Neuronal stem cell (in vitro differentiated cells): ENCODE results near the gene HEXD.
"Not testable (repeated sequence)": the region's sequence is repeated elsewhere in the genome, so short reads cannot be mapped to it uniquely, and the experiment has no call there.

Source experiments
- DNase-seq: peaks from one replicate; pipeline ENCODE4 v3.0.0-alpha.2; 2013; ENCODE audit warnings: low spot score
- H2AFZ ChIP-seq: one replicate; pipeline ENCODE4 v1.6.1; 2013; ENCODE audit warnings: mild to moderate bottlenecking, low read length, inconsistent platforms
- H2AK5ac ChIP-seq: 2 replicates; pipeline ENCODE4 v1.6.1; 2013; ENCODE audit warnings: low read depth, mild to moderate bottlenecking, inconsistent platforms, low read length, moderate library complexity, mixed read lengths
- H2BK120ac ChIP-seq: 2 replicates; pipeline ENCODE4 v1.6.1; 2013; ENCODE audit warnings: low read depth, mild to moderate bottlenecking, inconsistent platforms, low read length, moderate library complexity, mixed read lengths
- H2BK12ac ChIP-seq: one replicate; pipeline ENCODE4 v1.6.1; 2013; ENCODE audit warnings: low read length, inconsistent platforms
- H2BK15ac ChIP-seq: 2 replicates; pipeline ENCODE4 v1.6.1; 2013; ENCODE audit warnings: mild to moderate bottlenecking, low read length, inconsistent platforms, mixed read lengths
- H2BK5ac ChIP-seq: one replicate; pipeline ENCODE4 v1.6.1; 2013; ENCODE audit warnings: inconsistent platforms, mild to moderate bottlenecking, low read length, moderate library complexity
- H3K14ac ChIP-seq: one replicate; pipeline ENCODE4 v1.6.1; 2013; ENCODE audit warnings: low read length, inconsistent platforms
- H3K18ac ChIP-seq: 2 replicates; pipeline ENCODE4 v1.6.1; 2013; ENCODE audit warnings: low read length, inconsistent platforms
- H3K23ac ChIP-seq: 2 replicates; pipeline ENCODE4 v1.6.1; 2013; ENCODE audit warnings: low read depth, mild to moderate bottlenecking, mixed read lengths, low read length, inconsistent platforms; ENCODE audit not compliant: poor library complexity
- H3K27ac ChIP-seq: replicated peaks from 3 replicates; pipeline ENCODE4 v1.5.1; 2013; ENCODE audit warnings: low read length, inconsistent platforms
- H3K27me3 ChIP-seq, 3 experiments: 2 replicates each; pipeline ENCODE4 v1.6.1; 2013; ENCODE audit warnings: low read length in 3 of 3, mild to moderate bottlenecking in 2 of 3, inconsistent platforms in 1 of 3, low read depth in 1 of 3, mixed read lengths in 1 of 3, moderate library complexity in 1 of 3; ENCODE audit not compliant: control insufficient read depth in 3 of 3, insufficient read depth in 3 of 3
- H3K36me3 ChIP-seq, 2 donors: replicated peaks in 1 of 2; 2 replicates each; pipeline ENCODE4 v1.6.1; 2013; ENCODE audit warnings: low read length in 2 of 2; ENCODE audit not compliant: control insufficient read depth in 2 of 2, insufficient read depth in 2 of 2
- H3K4ac ChIP-seq: 2 replicates; pipeline ENCODE4 v1.6.1; 2013; ENCODE audit warnings: inconsistent platforms, mild to moderate bottlenecking, low read length, moderate library complexity
- H3K4me1 ChIP-seq, 2 donors: 1 replicate in 1 of 2; 2 replicates in 1 of 2; pipeline ENCODE4 v1.6.1; 2013; ENCODE audit warnings: low read length in 2 of 2, low read depth in 1 of 2; ENCODE audit not compliant: control insufficient read depth in 2 of 2, insufficient read depth in 1 of 2
- H3K4me2 ChIP-seq: one replicate; pipeline ENCODE4 v1.6.1; 2013; ENCODE audit warnings: mild to moderate bottlenecking, low read length, inconsistent platforms; ENCODE audit not compliant: insufficient read depth, poor library complexity, severe bottlenecking
- H3K4me3 ChIP-seq, 2 donors: 2 replicates each; pipeline ENCODE4 v1.5.1; 2013; ENCODE audit warnings: low read length in 2 of 2, mild to moderate bottlenecking in 2 of 2, inconsistent platforms in 1 of 2, moderate library complexity in 1 of 2
- H3K79me1 ChIP-seq: one replicate; pipeline ENCODE4 v1.6.1; 2013; ENCODE audit warnings: low read depth, mild to moderate bottlenecking, inconsistent platforms, low read length, moderate library complexity
- H3K9ac ChIP-seq: one replicate; pipeline ENCODE4 v1.6.1; 2013; ENCODE audit warnings: mild to moderate bottlenecking, low read depth, low read length, inconsistent platforms; ENCODE audit not compliant: poor library complexity
- H3K9me3 ChIP-seq, 2 donors: replicated peaks in 1 of 2; 2 replicates each; pipeline versions ENCODE3 to v1.6.1; 2013; ENCODE audit warnings: low read length in 2 of 2, mild to moderate bottlenecking in 2 of 2, inconsistent platforms in 1 of 2, low read depth in 1 of 2, mixed read lengths in 1 of 2, moderate library complexity in 1 of 2; ENCODE audit not compliant: control insufficient read depth in 2 of 2, insufficient read depth in 1 of 2
- H4K8ac ChIP-seq: one replicate; pipeline ENCODE4 v1.6.1; 2013; ENCODE audit warnings: low read depth, mild to moderate bottlenecking, inconsistent platforms, low read length, moderate library complexity
- H4K91ac ChIP-seq: one replicate; pipeline ENCODE4 v1.6.1; 2013; ENCODE audit warnings: low read length, low read depth, mild to moderate bottlenecking, inconsistent platforms; ENCODE audit not compliant: poor library complexity
- WGBS, 2 donors: extraction: QIAGEN DNeasy Blood & Tissue Kit; methylation state at CpG; one replicate each; pipeline ENCODE4 v1.1.7; 2013; ENCODE audit warnings: missing lambda C conversion rate in 2 of 2, mixed read lengths in 1 of 2; ENCODE audit not compliant: insufficient read length in 2 of 2, insufficient replicate concordance in 1 of 2; ENCODE audit errors: extremely low coverage in 2 of 2; 5-methylcytosine and 5-hydroxymethylcytosine counted together

The HEXD gene

DNA sequence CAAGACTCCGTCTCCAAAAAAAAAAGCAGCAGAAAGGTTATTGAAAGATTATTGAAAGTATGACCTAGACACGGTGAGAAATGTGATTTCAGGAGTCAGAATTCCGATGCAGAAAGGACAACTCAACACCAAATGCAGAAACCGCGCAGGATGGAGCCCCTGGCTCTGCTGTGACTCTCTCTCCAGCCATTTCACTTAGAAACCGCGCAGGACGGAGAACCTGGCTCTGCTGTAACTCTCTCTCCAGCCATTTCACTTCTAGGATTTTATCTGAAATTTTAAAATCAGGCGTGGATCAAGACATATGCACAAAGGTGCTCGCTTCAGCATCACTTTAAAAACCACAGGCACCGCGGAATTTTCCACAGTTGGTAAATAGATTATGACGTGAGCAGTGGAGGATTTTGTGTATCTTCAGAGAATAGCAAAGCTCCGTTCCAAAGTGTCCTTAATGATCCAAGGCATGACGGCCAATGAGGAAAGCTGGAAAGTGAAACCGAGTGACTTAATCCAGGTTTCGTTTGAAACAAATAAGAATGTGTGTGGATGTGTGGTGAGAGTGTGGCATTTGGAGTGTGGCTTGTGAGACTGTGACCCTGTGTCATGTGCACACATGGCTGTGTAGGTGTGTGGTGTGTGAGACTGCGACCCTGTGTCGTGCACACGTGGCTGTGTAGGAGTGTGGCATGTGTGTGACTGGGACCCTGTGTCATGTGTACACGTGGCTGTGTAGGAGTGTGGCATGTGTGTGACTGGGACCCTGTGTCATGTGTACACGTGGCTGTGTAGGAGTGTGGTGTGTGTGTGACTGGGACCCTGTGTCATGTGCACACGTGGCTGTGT is 37.1 kb upstream of the HEXD start:
- WGBS, 2 donors = no CpG with 5 or more reads among the region's 23 CpGs
- Histone ChIP-seq H3K14ac (peak overlapping the region; percentile 28), H3K4me2 (no peak overlapping the region), H3K79me1 (no peaks in the 10 kb centered on the region), H4K8ac (no peak overlapping the region), H2AFZ (no peak overlapping the region), H3K4ac (no peak overlapping the region), H3K9me3 (no peaks in the 10 kb centered on the region), H3K4me3 (no peak overlapping the region), H3K4me1 (peaks cover 15 to 26% of the 10 kb centered on the region in 2 donors), H2BK120ac (no peak overlapping the region), H3K27ac (no peak overlapping the region), H2BK12ac (no peak overlapping the region), H2AK5ac (no peak overlapping the region), H3K23ac (peak overlapping the region; percentile 22), H2BK5ac (no peak overlapping the region), H2BK15ac (no peak overlapping the region), H3K36me3 (no peaks in the 10 kb centered on the region), H3K27me3 (peaks cover 0 to 2% (median 0%) of the 10 kb centered on the region in 3 experiments), H3K9ac (no peak overlapping the region), H4K91ac (no peak overlapping the region), H3K18ac (peak overlapping the region; percentile 1)
- no peak for DNase-seq

DNA sequence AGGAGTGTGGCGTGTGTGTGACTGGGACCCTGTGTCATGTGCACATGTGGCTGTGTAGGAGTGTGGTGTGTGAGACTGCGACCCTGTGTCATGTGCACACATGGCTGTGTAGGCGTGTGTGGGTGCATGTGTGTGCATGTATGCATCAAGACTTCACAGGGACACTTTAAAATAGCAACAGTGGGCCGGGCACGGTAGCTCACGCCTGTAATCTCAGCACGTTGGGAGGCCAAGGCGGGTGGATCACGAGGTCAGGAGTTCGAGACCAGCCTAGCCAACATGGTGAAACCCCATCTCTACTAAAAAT is 36.5 kb upstream of the HEXD start:
- H3K4ac ChIP-seq, H4K91ac ChIP-seq, H2AK5ac ChIP-seq, H4K8ac ChIP-seq, H2BK120ac ChIP-seq, H2BK12ac ChIP-seq, H2BK5ac ChIP-seq, H3K4me2 ChIP-seq, DNase-seq, H3K9me3 ChIP-seq, H3K27ac ChIP-seq, H2AFZ ChIP-seq, H3K36me3 ChIP-seq, H3K4me3 ChIP-seq, H3K79me1 ChIP-seq, H3K27me3 ChIP-seq, H3K9ac ChIP-seq, H2BK15ac ChIP-seq: not testable (repeated sequence)
- no CpG with 5 or more reads among the region's 10 CpGs for WGBS, 2 donors
- Histone ChIP-seq H3K14ac (peak overlapping the region; percentile 28), H3K4me1 (peaks cover 17 to 25% of the 10 kb centered on the region in 2 donors), H3K18ac (peak overlapping the region; percentile 1), H3K23ac (peak overlapping the region; percentile 22)

DNA sequence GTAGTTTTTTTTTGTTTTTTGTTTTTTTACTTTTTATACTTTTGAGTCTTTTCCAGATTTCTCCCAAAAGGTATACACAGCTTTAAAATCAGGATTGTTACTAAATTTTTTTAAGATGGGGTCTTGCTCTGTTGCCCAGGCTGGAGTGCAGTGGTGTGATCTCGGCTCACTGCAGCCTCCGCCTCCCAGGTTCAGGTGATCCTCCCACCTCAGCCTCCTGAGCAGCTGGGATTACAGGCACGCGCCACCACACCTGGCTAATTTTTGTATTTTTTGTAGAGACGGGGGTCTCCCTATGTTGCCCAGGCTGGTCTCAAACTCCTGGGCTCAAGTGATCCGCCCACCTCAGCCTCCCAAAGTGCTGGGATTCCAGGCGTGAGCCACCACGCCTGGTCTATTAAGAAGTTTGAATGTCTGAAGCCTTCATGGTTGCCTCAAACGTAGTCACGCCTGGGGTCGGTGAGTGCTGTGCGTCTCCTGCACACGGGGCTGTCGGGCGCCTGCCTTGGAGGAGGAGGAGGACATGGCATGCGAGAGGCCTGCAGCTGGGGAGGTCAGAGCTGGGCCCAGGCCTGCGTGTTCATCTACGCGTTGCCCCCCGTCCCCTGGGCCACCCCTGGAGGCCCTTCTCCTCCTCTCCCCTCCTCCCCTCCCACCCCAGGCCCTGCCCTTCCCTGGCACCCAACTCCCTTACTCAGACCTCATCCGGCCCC is 35.8 kb upstream of the HEXD start:
- H3K18ac ChIP-seq, H2AFZ ChIP-seq: not testable (repeated sequence)
- no CpG with 5 or more reads among the region's 21 CpGs for WGBS, 2 donors

DNA sequence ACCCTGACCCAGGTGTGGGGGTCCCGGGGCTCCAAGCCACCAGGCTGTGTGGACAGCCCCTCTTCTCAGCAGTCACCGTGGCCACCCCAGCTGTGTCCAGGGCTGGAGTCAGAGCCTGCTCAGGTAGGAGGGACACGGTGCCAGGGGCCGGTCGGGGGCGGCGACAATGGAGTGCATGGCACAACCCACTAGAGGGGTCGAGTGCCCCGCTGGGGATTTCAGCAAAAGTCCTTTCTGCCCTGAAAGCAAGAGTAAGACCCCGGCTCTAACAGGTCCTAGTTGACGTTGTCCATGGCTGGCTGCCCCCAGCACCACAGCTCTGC is 35.3 kb upstream of the HEXD start:
- no peak overlapping the region for H3K4me3 ChIP-seq
- H3K4me1 ChIP-seq = peaks cover 17 to 25% of the 10 kb centered on the region in 2 donors
- no CpG with 5 or more reads among the region's 11 CpGs for WGBS, 2 donors
- no peaks in the 10 kb centered on the region for H3K79me1 ChIP-seq
- no peak overlapping the region for H4K91ac ChIP-seq
- H3K4me2 ChIP-seq = no peak overlapping the region
- no peak overlapping the region for H2BK5ac ChIP-seq
- DNase-seq = no peak
- H3K27ac ChIP-seq = no peak overlapping the region
- peak overlapping the region; percentile 81 for H2BK15ac ChIP-seq
- H2AFZ ChIP-seq = no peak overlapping the region
- no peak overlapping the region for H4K8ac ChIP-seq
- H3K18ac ChIP-seq = peak overlapping the region; percentile 64
- H2BK120ac ChIP-seq = no peak overlapping the region
- no peaks in the 10 kb centered on the region for H3K36me3 ChIP-seq
- no peak overlapping the region for H3K14ac ChIP-seq
- no peak overlapping the region for H3K4ac ChIP-seq
- peak overlapping the region; percentile 55 for H3K23ac ChIP-seq
- H3K9ac ChIP-seq = no peak overlapping the region
- peak overlapping the region; percentile 90 for H2BK12ac ChIP-seq
- no peaks in the 10 kb centered on the region for H3K9me3 ChIP-seq
- peaks cover 0 to 2% (median 0%) of the 10 kb centered on the region in 3 experiments for H3K27me3 ChIP-seq
- H2AK5ac ChIP-seq = peak overlapping the region; percentile 84

More for the DNA sequence above, 35.8 kb upstream of the HEXD start:
- H3K27me3 ChIP-seq, H4K8ac ChIP-seq, H3K9me3 ChIP-seq, H2BK12ac ChIP-seq, H3K79me1 ChIP-seq, H3K4me2 ChIP-seq, H3K9ac ChIP-seq, H3K4ac ChIP-seq, H3K27ac ChIP-seq, H2BK5ac ChIP-seq, H3K36me3 ChIP-seq, DNase-seq, H2BK120ac ChIP-seq, H3K4me3 ChIP-seq, H3K14ac ChIP-seq, H4K91ac ChIP-seq: not testable (repeated sequence)
- H3K23ac ChIP-seq = peak overlapping the region; percentile 55
- H2AK5ac ChIP-seq = peak overlapping the region; percentile 84
- peaks cover 17 to 25% of the 10 kb centered on the region in 2 donors for H3K4me1 ChIP-seq
- H2BK15ac ChIP-seq = peak overlapping the region; percentile 81
